ENCODE results near the gene HSD17B8.
"Not testable (repeated sequence)": the region's sequence is repeated elsewhere in the genome, so short reads cannot be mapped to it uniquely, and the experiment has no call there.

HSD17B8 gene

GRCh38 chr6:33205191-33206026 lies 954 bp downstream of the HSD17B8 start:
- no peak for FAIRE-seq
- DNase-seq (ENCODE audit: insufficient read length, low spot score), result peak; percentile 47

- FAIRE-seq (no peak), DNase-seq (ENCODE audit: insufficient read length, low spot score) (no peak)
Measured at GRCh38 chr6:33206027-33206863, 1.8 kb downstream of the HSD17B8 start.

- no peak for FAIRE-seq
- no peak for DNase-seq (ENCODE audit: insufficient read length, low spot score)
Measured at GRCh38 chr6:33206864-33207551, 2.6 kb downstream of the HSD17B8 start.

- FAIRE-seq (no peak), DNase-seq (ENCODE audit: insufficient read length, low spot score) (no peak)
Measured at GRCh38 chr6:33207552-33208090, 3.2 kb downstream of the HSD17B8 start.

- peak; percentile 95 for FAIRE-seq
- peak; percentile 88 for DNase-seq (ENCODE audit: insufficient read length, low spot score)
Measured at GRCh38 chr6:33208091-33208967, 3.9 kb downstream of the HSD17B8 start, which contains the start of gene RING1. Gene RING1 (plus strand): TSS chr6:33208500. CDS start chr6:33208823, 323 bp downstream.

GRCh38 chr6:33209856-33210255 lies 5.4 kb downstream of the HSD17B8 start:
- DNase-seq (ENCODE audit: insufficient read length, low spot score) (no peak), FAIRE-seq (no peak)

GRCh38 chr6:33211136-33211535 lies 6.7 kb downstream of the HSD17B8 start:
- no peak for FAIRE-seq
- no peak for DNase-seq (ENCODE audit: insufficient read length, low spot score)

GRCh38 chr6:33211666-33212422 lies 7.4 kb downstream of the HSD17B8 start:
- FAIRE-seq (no peak), DNase-seq (ENCODE audit: insufficient read length, low spot score) (no peak)

- DNase-seq (ENCODE audit: insufficient read length, low spot score) (no peak), FAIRE-seq (peak; percentile 63)
Measured at GRCh38 chr6:33212857-33213165, 8.4 kb downstream of the HSD17B8 start.

GRCh38 chr6:33213166-33213988 lies 8.9 kb downstream of the HSD17B8 start:
- FAIRE-seq, result peak; percentile 67
- DNase-seq (ENCODE audit: insufficient read length, low spot score), result no peak

GRCh38 chr6:33213989-33214335 lies 9.5 kb downstream of the HSD17B8 start:
- FAIRE-seq, result no peak
- DNase-seq (ENCODE audit: insufficient read length, low spot score), result no peak

- FAIRE-seq, result no peak
Measured at GRCh38 chr6:33215271-33216116, 11.0 kb downstream of the HSD17B8 start.

GRCh38 chr6:33216117-33216649 lies 11.7 kb downstream of the HSD17B8 start:
- DNase-seq (ENCODE audit: insufficient read length, low spot score), result no peak
- FAIRE-seq, result no peak

More at GRCh38 chr6:33215271-33216116, 11.0 kb downstream of the HSD17B8 start:
- no peak for DNase-seq (ENCODE audit: insufficient read length, low spot score)

GRCh38 chr6:33217246-33217645 lies 12.8 kb downstream of the HSD17B8 start:
- no peak for DNase-seq (ENCODE audit: insufficient read length, low spot score)
- no peak for FAIRE-seq

GRCh38 chr6:33217681-33218080 lies 13.2 kb downstream of the HSD17B8 start:
- DNase-seq (ENCODE audit: insufficient read length, low spot score), result no peak
- no peak for FAIRE-seq

- DNase-seq (ENCODE audit: insufficient read length, low spot score); FAIRE-seq: not testable (repeated sequence)
Measured at GRCh38 chr6:33226503-33227120, 22.2 kb downstream of the HSD17B8 start.

- FAIRE-seq (no peak), DNase-seq (ENCODE audit: insufficient read length, low spot score) (no peak)
Measured at GRCh38 chr6:33235221-33235634, 30.8 kb downstream of the HSD17B8 start.

Measured in HTR-8/SVneo (cell line).